Hair follicle dermal papilla cell (primary cell): ENCODE data around the gene DNPH1. TPM values are rescaled to one million over a fixed set of nuclear protein-coding genes. Genes with fewer than 3 reads are reported as not detected.

Source experiments
- total RNA-seq: library from RNA; depleted of rRNA; stranded (reverse); fragments of >200 nt; gene quantifications from 2 replicates; pipeline ENCODE4 v1.2.3, GENCODE V29; 2012

DNPH1 gene, protein sequence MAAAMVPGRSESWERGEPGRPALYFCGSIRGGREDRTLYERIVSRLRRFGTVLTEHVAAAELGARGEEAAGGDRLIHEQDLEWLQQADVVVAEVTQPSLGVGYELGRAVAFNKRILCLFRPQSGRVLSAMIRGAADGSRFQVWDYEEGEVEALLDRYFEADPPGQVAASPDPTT
- 31.8 and 43.1 TPM in 2 replicates for total RNA-seq

DNA sequence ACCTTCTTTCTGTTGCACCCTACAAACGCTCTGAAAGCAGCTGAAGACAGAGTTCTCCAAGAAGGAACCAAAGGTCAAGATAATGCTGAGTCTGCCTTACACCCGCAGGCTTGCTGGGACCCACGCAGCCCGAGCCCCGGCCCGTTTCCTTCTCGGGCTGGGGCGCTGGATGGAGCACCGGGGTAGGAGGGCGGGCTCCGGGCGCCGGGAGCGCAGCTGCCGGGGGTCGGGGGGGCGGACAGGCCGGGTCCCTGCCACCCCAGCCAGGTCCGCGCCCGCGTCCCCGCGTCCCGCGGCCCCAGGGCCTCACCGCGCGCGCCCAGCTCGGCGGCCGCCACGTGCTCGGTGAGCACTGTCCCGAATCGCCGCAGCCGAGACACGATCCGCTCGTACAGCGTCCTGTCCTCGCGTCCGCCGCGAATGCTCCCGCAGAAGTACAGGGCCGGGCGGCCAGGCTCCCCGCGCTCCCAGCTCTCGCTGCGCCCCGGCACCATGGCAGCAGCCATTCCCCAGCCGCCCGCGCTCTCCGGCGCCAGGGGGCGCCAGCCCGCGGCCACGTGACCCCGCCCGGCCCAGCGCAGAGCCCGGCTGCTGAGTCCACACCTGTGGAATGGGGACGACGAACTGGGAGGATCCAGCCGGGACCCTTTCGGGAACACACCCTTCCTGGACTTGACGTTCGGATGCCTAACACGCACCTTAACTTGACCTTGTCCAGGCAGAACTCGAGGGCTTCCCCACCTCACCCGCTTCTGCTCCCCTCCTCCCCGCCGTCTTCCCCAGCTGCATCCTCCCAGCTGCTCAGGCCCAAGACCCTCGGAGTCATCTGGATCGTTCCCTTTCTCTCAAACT, at the start of gene DNPH1:
TSS of gene DNPH1 (minus strand) at position 531 of the 852 bp plus-strand sequence. CDS start at position 506, 25 bp downstream.

DNA sequence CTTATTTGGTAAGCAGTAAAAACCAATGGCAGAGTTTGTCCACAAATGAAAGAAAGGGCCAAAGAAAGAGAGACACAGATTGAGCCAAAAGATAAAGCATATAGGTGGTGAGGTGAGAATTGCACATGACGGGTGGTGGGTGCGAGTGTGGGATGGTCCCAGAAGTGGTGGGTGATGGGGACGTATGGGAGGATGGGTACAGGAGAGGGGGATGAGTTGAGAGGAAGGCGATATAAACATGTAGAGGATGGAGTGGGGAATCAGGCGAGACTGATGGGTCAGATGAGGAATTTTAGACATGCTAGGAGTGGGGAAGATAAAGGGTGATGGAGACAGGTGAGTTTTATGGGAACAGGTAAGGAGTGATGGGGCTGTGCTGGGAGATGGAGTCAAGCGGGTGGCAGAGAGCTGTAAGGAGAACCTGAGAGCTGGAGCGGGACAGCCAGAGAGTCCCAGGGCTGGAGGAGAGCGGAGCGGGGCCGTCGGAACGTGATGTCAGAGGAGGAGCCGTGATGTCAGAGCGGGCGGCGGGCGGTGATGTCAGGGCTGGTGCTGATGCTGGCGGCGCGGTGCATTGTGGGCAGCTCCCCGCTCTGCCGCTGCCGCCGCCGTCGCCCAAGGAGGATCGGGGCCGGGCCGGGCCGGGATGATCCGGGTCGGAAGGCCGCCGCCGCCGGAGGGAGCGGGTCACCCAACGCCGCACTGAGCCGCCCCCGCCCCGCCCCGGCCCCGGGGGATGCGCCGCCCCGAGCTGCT, 13.8 kb upstream of the DNPH1 start, which contains the start of gene TTBK1:
TSS of gene TTBK1 (plus strand) at position 574 of the 756 bp plus-strand sequence. CDS start 3,180 bp downstream, outside the sequence.

DNA sequence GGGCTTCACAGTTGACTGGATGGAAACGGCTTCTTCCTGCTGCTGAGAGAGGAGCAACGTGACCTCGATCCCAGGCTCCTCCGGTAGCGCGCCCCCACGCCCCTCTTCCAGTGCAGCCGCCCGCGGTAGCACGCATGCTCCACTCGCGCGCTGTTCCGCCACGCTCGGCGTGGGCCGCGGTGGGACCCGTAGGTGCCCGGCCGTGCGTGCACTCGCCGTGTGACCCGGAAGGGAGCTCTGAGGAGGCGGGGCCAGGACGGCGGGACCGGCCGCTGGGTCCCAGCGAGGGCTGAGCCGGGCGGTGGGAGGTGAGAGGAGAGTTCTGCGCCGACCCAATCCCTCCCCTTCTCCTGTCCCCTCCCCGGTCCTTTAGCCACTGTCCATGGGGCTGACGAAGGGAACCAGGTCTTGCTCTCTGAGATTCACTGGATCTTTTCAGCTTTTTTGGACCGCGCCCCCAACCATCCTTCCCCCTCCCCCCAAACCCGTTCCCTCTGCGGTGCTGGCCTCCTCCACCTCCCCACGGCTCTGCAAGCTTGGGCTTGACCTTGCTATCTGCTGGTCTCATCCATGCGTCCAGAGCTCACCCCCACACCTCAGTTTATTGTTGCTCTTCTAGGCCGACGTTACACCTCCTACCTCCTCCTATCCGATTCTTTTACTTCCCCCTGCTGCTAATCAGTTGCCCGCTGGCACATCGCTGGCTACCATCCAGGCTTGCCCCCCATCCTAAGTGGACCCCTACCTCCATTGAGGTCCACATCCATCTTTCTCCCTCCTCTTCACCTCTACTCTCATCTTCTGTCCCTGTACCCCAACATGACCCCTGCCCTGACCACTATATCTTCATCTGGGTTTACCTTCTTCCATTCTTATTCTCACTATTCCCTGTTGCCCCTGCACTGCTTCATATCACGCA, 47.1 kb downstream of the DNPH1 start, which contains the start of gene CUL9:
TSS of gene CUL9 (plus strand) at position 255 of the 919 bp plus-strand sequence. CDS start 2,115 bp downstream, outside the sequence.

Other genes starting within 250 kb of the DNPH1 start
- gene PPP2R5D, start 244.9 kb downstream of the DNPH1 start, total RNA-seq: 36.2 and 41.2 TPM in 2 replicates
- 26.4 and 29.3 TPM in 2 replicates for gene MEA1, start 215.5 kb downstream of the DNPH1 start, total RNA-seq
- 111 and 112 TPM in 2 replicates for gene KLHDC3, start 215.2 kb downstream of the DNPH1 start, total RNA-seq
- 75.5 and 82.8 TPM in 2 replicates for gene RRP36, start 207.9 kb downstream of the DNPH1 start, total RNA-seq
- gene CUL7, start 175.6 kb downstream of the DNPH1 start, total RNA-seq: 87.6 and 93.6 TPM in 2 replicates
- 13.7 and 14.4 TPM in 2 replicates for gene MRPL2, start 170.0 kb downstream of the DNPH1 start, total RNA-seq
- gene KLC4, start 169.8 kb downstream of the DNPH1 start, total RNA-seq: 17.2 and 20.1 TPM in 2 replicates
- gene PTK7, start 153.2 kb downstream of the DNPH1 start, total RNA-seq: 361 and 514 TPM in 2 replicates
- gene SRF, start 58.2 kb downstream of the DNPH1 start, total RNA-seq: 59.1 and 64.4 TPM in 2 replicates
- 21.9 and 32.8 TPM in 2 replicates for gene CUL9, start 47.3 kb downstream of the DNPH1 start, total RNA-seq
- under 0.01 TPM in 1 of 2 replicates, not detected in the other for gene TTBK1, start 14.0 kb upstream of the DNPH1 start, total RNA-seq
- gene SLC22A7, start 68.8 kb upstream of the DNPH1 start, total RNA-seq: not detected in 2 replicates
- not detected in 2 replicates for gene CRIP3, start 79.3 kb upstream of the DNPH1 start, total RNA-seq
- 16.4 and 17.4 TPM in 2 replicates for gene ZNF318, start 140.2 kb upstream of the DNPH1 start, total RNA-seq
- gene ABCC10, start 198.1 kb upstream of the DNPH1 start, total RNA-seq: 22.2 and 23.2 TPM in 2 replicates
- gene DLK2, start 226.1 kb upstream of the DNPH1 start, total RNA-seq: 0.16 TPM in 1 of 2 replicates, not detected in the other
- gene TJAP1, start 248.1 kb upstream of the DNPH1 start, total RNA-seq: 18.8 and 20.0 TPM in 2 replicates